Measurements from ENCODE around the gene ZNF891.
A peak's percentile ranks its signal among the peaks of the same experiment; 100 is the strongest.

The ZNF891 gene

DNA sequence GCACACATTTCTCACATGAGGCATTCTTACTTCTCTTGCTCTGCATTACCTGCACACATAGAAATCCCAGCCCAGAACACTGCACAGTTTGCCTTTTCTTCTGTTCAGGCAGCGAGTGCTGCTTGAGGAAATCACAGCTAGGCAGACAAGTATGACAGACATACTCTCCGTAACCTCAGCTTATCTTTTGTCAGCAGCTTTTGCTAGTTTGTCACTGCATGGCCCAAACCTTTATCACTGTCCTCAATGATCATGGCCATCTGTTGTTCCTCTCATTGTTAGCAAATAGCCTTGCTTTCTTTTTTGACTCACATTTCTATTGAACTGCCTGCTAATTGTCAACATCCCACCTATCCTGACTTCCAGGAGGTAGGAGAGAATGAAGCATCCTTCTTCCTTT, 5.7 kb upstream of the ZNF891 start:
- no peak overlapping the region for H3K4me3 ChIP-seq (ENCODE audit: low read depth, low read length)
- DNase-seq (ENCODE audit: low read depth): no peak
- TF ChIP-seq, protein P1, sequence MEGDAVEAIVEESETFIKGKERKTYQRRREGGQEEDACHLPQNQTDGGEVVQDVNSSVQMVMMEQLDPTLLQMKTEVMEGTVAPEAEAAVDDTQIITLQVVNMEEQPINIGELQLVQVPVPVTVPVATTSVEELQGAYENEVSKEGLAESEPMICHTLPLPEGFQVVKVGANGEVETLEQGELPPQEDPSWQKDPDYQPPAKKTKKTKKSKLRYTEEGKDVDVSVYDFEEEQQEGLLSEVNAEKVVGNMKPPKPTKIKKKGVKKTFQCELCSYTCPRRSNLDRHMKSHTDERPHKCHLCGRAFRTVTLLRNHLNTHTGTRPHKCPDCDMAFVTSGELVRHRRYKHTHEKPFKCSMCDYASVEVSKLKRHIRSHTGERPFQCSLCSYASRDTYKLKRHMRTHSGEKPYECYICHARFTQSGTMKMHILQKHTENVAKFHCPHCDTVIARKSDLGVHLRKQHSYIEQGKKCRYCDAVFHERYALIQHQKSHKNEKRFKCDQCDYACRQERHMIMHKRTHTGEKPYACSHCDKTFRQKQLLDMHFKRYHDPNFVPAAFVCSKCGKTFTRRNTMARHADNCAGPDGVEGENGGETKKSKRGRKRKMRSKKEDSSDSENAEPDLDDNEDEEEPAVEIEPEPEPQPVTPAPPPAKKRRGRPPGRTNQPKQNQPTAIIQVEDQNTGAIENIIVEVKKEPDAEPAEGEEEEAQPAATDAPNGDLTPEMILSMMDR (IDR thresholded peaks at IDR 0.05; ENCODE audit: insufficient read depth, low read depth, low read length, missing control alignments): no peak

GRCh38 chr12:133130808-133131128, 694 bp upstream of the ZNF891 start:
- peak overlapping the region; percentile 83 for H3K4me3 ChIP-seq (ENCODE audit: low read depth, low read length)
- DNase-seq (ENCODE audit: low read depth): no peak
- TF ChIP-seq, protein P1 (IDR thresholded peaks at IDR 0.05; ENCODE audit: insufficient read depth, low read depth, low read length, missing control alignments): no peak

DNA sequence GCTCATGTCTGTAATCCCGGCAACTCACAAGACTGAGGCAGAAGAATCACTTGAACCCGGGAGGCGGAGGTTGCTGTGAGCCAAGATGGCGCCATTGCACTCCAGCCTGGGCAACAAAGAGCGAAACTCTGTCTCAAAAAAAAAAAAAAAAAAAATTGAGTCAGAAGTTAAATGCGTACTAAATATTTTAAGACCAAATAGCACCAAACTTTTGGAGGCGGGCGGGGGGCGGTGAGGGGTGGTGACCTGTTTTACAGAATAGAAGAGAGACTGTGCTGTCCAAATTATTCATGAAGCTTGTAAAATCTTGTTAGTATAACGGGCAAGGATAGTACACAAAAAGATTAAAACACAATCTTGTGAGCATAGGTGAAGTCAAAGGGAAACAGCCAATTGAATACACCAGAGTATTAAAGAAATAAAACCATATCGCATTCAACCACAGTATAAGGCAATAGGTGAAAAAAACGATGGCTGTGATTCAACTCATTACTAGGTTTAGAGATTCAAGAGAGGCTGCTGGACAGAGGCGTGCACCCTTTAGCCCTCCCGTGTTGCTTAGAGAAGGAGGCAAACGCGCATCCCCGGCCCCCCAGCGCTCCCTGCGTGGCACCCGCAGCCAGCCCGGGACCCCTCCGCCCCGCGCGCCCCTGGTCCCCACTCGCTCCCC, 571 bp downstream of the ZNF891 start:
- TF ChIP-seq, protein P1 (IDR thresholded peaks at IDR 0.05; ENCODE audit: insufficient read depth, low read depth, low read length, missing control alignments): no peak
- no peak for DNase-seq (ENCODE audit: low read depth)
- H3K4me3 ChIP-seq (ENCODE audit: low read depth, low read length): peak overlapping the region; percentile 83

GRCh38 chr12:133124674-133125073, 5.4 kb downstream of the ZNF891 start:
- DNase-seq (ENCODE audit: low read depth): no peak
- TF ChIP-seq, protein P1 (IDR thresholded peaks at IDR 0.05; ENCODE audit: insufficient read depth, low read depth, low read length, missing control alignments): no peak
- H3K4me3 ChIP-seq (ENCODE audit: low read depth, low read length): no peak overlapping the region

DNA sequence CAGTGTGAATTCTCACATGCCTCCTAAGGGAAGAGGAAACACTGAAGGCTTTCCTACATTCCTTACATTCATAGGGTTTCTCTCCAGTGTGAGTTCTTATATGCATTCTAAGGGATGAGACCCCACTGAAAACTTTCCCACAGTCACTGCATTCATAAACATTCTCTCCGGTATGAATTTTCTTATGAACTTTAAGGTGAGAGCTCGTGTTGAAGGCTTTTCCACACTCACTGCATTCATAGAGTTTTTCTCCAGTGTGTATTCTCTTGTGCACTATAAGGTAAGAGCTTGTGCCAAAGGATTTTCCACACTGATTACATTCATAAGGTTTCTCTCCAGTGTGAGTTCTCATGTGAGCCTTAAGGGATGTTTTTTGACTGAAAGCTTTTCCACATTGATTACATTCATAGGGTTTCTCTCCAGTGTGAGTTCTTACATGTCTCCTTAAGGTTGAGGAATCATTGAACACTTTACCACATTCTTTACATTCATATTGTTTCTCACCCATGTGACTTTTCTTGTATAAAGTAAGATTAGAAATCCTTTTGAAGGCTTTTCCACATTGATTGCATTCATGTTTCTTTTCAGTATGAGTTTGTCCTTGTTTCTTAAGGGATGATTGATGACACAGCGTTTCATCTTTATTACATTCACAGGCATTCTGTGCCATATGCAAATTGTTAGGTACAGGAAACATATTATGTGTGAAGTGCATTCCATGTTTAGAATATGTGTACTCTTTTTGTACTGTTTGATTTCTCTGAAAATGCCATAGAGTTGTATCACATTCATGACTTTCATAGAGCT, 9.5 kb downstream of the ZNF891 start:
- TF ChIP-seq, protein P1 (IDR thresholded peaks at IDR 0.05; ENCODE audit: insufficient read depth, low read depth, low read length, missing control alignments): no peak
- no peak for DNase-seq (ENCODE audit: low read depth)
- no peak overlapping the region for H3K4me3 ChIP-seq (ENCODE audit: low read depth, low read length)

- H3K4me3 ChIP-seq (ENCODE audit: low read depth, low read length): no peak overlapping the region
- DNase-seq (ENCODE audit: low read depth): no peak
- TF ChIP-seq, protein P1 (IDR thresholded peaks at IDR 0.05; ENCODE audit: insufficient read depth, low read depth, low read length, missing control alignments): no peak
These were observed 21.9 kb downstream of the ZNF891 start for GRCh38 chr12:133108150-133108549.

Measured in GM12865 (cell line).